GM18499 (cell line): ENCODE measurements around the gene ARL15.

Experiments
- ATAC-seq: cut with Tn5 transposase; IDR thresholded peaks from one replicate; pipeline ENCODE4 v1.9.1; 2021; ENCODE audit warnings: moderate number of reproducible peaks; ENCODE audit not compliant: insufficient read depth, unreplicated experiment

ARL15 gene

GRCh38 chr5:54254482-54255198, 55.7 kb downstream of the ARL15 start:
- ATAC-seq = no peak

GRCh38 chr5:54251981-54252380, 58.4 kb downstream of the ARL15 start:
- no peak for ATAC-seq

DNA sequence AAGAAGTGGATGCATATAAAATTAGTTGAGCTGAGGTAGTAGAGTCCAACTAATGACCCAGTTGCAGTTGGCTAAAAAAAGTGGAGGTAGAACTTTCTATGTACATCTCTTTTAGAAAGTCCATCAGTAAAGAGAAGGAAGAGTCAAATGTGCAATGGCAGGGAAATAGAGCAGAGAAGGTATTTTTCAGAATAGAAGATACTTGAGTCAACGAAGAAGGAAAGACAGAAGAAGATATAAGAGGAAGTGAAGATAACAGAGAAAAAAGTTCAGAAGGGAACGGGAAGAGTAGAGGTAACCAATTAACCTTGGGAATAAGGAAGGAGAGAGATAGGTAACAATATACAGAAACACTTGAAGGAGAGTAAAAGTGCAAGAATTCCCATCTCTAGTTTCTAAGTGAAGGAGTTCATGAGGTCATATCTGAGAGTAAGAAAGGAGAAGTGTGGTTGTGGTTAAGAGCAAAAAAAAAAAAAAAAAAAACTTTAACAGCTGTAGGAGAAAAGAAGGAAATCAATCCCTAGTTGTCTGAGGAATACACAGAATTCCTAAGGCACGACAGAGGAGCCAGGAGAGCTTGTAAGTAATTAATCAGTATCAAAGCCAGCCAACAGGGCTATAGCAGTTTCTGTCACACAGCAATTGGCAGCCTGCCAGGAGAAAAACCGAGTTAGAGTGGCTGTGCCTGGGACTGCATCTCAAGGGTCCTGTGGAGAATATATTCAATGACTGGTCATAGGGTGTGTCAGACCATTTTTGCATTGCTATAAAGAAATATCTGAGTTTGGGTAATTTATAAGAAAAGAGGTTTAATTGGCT, 61.0 kb downstream of the ARL15 start:
- ATAC-seq = no peak

GRCh38 chr5:54247226-54247625, 63.1 kb downstream of the ARL15 start:
- no peak for ATAC-seq

DNA sequence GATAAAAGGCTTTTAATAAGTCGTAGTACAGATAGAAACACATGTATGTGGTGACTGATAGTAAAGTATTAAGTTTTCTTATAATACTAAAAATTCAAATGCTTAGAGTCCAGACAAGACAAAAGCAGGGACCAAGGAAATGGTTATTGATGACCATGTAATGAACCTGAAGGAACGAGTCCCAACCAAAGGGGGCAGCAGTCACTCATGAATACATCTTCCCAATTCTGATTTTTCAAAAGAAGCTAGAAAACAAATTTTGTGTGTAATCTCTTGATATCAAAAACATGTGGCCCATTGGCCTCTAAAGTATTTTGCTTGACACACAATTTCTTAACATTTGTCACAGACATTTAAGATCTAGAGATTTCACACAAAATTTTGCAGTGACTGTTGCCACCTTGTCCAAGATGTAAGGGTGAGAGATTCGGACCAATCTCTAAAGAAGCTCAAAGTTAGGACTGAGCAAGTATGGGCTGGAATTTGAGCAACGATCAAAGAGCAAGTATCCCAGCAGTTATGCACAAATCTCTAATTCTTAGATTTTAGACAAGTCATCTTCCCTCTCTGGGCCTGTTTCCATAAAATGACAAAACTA, 66.8 kb downstream of the ARL15 start:
- ATAC-seq = no peak

DNA sequence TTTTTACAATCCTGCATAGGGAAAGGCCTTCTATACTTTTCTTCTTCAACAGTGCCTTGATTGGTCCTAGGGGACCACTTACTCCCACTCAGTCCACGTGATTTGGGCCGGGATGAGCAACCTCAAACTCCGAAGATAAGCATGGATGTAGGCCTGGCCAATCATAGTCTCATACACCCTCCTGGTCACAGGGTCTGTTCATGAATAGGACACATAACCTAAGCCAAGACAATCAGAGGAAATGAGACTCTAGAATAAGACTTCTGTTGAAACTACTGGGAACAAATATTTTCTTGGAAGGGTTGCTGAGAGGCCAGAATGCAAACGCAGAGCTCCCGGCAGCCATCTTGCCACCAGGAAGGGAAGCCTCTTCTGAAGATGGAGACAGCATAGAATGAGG, 68.1 kb downstream of the ARL15 start:
- ATAC-seq = no peak

DNA sequence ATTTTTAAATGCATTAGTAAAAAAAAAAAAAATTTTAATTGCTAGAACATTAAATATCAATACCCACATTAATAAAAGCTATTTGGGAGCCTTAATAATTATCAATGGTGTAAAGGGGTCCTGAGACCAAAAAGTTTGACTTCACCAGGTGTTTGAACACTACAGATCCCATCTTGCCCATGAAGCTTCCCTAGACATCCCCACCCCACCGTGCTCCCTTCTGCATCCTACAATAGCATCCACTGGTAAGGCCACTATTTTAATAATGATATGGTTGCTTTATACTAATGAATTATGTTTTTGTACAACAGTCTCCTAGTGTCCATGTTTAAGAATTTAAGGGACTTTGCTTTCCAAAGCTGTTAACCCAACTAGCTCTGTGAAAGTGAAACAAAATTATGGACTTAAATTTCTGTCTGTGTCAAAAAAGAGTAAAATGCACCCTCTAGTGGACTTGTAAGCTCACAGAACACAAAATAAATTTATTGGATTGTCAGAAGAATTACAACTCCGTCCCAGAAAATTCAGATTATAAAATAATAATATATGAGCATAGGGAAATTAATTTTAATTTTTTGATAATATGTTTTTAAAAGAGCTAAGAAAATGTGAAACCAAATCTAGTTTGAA, 76.0 kb downstream of the ARL15 start:
- no peak for ATAC-seq

DNA sequence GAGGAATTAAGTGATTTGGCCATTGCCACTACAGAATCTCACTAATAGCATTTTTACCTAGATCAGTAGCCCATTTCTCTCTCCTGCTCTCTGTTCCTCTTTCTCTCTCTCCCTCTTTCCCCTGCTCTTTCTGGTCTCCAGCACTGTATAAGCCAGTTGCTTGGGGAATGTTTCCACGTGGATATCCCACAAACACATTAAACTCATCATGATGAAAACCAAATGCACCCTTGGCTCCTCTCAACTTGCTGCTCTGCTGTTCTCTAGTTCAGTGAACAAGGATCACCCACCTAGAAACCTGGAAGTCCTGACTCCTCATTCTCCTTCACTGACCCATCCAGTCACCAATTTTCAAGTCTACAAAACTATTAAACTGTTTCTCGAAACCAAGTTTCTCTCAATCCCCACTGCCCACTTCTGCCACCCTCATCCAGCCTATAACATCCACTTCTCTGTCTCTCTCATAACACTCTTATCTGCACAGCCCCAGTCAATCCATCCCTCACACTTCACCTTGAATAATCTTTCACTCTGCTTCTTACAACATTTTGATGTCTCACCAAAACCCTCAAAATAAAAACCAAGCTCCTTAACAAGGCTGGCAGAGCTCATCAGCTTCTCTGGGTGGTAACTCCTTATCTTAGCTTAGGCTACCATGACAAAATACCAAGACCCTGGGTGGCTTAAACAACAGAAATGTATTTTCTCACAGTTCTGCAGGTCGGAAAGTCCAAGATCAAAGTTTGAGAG, 79.3 kb downstream of the ARL15 start:
- no peak for ATAC-seq

DNA sequence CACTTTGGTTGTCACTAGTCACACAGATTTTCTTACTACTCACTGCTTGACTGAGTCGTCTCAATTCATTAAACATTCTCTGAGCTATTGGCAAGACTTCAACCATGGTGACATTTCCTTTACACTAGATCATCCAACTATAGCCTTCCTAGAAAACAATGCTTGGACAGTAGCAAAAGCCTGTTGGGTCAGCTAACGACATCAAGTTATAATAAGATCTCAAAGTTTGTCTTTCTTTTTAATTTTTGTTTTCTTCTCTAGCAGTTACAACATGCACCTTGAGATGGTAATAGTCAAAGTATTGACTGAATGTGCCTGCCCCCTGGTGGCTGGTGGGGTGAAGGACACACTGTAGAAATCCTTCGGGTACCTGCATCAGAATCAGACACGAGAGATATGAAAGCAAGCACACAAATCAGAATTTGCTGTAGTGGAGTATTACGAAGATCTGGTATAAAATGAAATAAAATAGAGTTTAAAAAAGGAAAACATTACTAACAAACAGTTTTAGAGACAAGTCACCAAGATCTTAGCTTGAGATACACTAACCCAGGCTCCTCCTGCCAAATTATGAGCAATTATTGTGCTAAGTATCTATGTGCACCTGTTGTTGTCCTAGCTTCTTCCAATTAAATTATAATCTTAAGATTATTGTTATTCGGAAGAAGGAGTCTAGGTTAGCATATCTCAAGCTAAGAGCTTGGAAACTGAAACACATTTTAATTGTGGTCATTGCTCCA, 81.2 kb downstream of the ARL15 start:
- no peak for ATAC-seq

GRCh38 chr5:54227759-54228158, 82.6 kb downstream of the ARL15 start:
- no peak for ATAC-seq

DNA sequence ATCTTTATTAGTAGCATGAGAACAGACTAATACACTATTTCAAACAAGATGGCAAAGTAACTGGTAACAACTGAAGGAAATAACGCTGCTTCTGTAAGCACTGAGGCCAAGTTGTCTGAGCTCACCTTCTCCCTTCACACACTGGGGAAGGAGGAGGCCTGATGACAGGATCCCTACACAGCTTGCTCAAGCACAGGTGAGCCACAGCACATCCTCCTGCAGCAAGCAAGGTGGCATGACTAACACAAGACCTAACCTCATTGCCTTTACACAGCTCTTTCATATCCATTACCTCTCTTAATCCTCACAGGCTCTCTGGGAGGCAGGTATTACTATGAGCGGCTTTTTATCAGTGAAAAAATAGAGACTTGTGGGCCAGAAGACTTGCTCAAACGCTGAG, 83.3 kb downstream of the ARL15 start:
- no peak for ATAC-seq

- no peak for ATAC-seq
Measured at GRCh38 chr5:54226215-54226614, 84.2 kb downstream of the ARL15 start.

- no peak for ATAC-seq
Measured at GRCh38 chr5:54224103-54224826, 86.1 kb downstream of the ARL15 start.

DNA sequence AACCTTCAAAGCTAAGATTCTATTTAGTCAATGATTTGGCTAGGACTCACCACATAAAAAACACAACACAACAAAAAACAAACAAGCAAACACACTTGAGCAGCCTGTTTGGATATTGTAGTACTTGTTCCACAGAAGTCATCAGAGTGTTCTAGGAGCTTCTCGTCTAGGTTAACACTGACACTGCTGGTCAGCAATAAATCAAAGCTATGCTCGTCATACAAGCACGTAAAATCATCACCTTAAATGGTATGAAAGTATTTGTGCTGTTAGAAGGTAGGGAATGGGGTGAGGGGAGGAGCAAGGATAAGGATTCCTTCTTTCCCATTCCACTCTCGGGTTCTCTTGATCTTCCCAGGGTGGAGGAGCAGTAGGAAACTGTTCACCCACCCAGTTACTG, 88.0 kb downstream of the ARL15 start:
- ATAC-seq = no peak

GRCh38 chr5:54221135-54221534, 89.2 kb downstream of the ARL15 start:
- no peak for ATAC-seq

GRCh38 chr5:54220230-54221040, 89.9 kb downstream of the ARL15 start:
- no peak for ATAC-seq

GRCh38 chr5:54217826-54218503, 92.4 kb downstream of the ARL15 start:
- no peak for ATAC-seq
